GM19452 (cell line): Measurements from ENCODE around the gene DNAL1.
"Not testable (repeated sequence)": the region's sequence is repeated elsewhere in the genome, so short reads cannot be mapped to it uniquely, and the experiment has no call there.

Source experiments
- ATAC-seq: cut with Tn5 transposase; IDR thresholded peaks from one replicate; pipeline ENCODE4 v1.9.1; 2021; ENCODE audit not compliant: unreplicated experiment

The DNAL1 gene, protein sequence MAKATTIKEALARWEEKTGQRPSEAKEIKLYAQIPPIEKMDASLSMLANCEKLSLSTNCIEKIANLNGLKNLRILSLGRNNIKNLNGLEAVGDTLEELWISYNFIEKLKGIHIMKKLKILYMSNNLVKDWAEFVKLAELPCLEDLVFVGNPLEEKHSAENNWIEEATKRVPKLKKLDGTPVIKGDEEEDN

DNA sequence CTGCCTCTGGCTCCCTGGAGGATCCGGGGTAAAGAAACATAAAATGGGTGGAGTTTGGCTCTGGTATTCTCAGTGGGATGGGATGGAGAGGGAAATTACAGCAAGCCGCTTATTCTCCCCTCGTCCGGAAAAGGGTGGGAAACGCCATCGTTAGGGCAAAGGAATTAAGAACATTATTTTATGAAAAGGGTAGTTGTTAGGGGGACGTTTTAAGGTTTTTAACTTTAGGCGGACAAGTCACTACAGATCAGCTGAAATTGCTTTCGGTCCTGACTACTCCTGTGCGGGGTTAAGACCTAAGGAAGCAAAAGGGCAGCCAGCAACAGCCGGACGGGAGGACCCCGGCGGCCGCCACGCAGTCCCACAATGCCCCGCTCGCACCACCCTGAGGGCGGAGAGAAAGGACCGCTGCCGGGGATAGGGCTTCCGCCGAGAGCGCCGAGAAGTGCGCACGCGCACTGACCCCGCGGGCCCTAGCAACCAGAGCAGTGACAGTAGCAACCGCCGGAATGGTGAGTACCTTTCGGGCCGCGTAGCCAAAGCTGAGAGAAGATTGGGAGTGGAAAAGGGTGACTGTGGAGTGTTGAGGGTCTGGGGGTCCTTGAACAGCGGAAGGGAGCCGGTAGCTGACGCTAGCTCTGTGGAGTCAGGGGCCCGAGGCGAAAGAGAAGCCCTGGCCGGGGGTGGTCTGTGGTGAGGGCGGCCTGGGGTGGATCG is at the start of gene DNAL1:
Gene DNAL1 (plus strand): TSS at position 456 of the 717 bp plus-strand sequence. CDS start 54 bp downstream, at position 510.
- ATAC-seq = peak; percentile 97

DNA sequence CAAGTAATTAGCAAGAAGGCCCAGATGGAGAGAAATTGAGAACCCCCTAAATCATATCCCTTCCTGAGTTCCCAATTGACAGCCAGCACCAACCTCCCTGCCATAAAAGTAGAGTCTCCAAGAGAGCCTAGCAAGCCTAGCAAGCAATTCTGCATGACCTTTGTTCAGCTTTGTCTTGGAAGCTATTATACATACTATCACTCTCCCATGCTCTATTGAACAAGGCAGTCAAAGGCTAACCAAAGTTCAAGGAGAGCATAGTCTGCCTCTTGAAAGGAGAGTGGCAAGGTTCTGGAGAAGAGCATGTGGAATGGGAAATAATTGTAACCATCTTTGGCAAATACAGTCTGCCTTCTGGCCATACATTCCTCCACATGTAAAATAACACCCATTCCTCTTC is 45.3 kb upstream of the DNAL1 start:
- ATAC-seq = no peak

DNA sequence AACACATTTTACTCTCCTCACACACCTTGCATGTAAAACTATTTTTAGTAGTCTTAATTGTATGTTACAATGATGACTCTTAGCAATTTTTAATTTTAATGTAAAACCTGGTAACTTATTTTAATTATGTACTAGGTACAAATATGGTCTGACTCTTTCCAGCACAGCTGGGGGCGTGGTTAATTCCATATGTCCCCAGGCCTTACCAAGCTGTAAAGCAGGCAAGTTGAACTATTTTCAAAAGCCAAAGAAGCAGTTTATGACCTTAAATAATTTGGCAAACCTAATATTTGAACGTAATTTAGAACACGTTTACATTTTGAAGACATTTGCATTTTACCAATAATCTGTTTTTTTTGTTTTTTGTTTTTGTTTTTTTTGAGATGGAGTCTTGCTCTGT is 41.8 kb upstream of the DNAL1 start:
- ATAC-seq = no peak

DNA sequence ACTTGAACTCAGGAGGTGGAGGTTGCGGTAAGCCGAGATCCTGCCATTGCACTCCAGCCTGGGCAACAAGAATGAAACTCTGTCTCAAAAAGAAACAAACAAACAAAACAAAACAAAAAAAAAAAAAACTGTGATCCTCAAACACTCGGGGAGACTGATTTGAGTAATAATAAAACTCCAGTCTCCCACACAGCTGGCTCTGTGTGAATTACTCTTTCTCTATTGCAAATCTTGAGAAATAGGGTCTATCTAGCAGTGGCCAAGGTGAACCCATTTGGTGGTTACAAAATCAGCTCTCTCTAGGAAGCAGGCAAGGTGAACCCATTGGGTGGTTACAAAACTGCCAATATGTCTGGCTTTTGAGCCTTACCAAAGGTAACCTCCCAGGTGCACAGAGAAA is 38.5 kb upstream of the DNAL1 start:
- no peak for ATAC-seq

DNA sequence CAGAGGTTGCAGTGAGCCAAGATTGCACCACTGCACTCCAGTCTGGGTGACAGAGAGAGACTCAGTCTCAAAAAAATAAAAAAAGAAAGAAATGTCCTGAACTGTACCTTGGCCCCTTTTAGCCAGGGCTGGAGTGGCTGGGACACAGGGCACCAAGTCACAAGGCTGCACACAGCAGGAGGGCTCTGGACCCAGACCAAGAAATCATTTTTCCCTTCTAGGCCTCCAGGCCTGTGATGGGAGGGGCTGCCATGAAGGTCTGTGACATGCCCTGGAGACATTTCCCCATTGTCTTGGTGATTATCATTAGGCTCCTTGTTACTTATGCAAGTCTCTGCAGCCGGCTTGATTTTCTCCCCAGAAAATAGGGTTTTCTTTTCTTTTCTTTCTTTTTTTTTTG is 37.5 kb upstream of the DNAL1 start:
- ATAC-seq = no peak

DNA sequence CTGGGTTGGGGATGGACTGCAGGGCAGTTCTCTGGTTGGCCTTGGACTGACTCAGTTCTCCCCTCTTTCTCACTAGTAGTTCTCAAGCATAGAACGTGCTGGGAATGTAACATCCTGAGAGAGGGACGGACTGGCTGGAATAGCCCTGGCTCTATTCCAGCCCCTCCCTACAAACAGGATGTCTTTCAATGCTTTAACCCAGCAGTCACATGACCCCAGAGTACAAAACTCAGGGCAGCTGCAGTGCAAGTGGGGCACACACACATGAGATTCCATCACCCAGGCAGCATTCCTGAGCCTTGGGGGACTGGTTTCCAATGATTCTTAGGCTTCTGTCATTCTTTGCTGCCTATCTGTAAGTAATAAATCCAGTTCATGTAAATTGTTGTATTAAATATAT is 34.1 kb upstream of the DNAL1 start:
- ATAC-seq = no peak

DNA sequence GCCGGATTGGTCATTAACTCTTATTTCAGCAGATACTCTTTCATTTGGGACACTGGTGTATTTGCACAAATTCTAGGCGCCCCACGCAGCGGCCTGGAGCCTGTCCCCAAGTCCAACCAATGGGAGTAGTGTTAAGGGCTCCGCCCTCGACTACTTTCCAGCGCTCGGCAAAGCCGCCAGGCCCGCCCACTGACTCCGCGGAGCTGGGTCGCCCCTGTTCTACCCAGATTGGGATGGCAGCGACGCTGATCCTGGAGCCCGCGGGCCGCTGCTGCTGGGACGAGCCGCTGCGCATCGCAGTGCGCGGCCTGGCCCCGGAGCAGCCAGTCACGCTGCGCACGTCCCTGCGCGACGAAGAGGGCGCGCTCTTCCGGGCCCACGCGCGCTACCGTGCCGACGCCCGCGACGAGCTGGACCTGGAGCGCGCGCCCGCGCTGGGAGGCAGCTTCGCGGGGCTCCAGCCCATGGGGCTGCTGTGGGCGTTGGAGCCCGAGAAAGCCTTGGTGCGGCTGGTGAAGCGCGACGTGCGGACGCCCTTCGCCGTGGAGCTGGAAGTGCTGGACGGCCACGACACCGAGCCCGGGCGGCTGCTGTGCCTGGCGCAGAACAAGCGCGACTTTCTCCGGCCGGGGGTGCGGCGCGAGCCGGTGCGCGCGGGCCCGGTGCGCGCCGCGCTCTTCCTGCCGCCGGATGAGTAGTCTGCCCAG is 32.3 kb upstream of the DNAL1 start, which contains the start of gene ACOT6:
Gene ACOT6 (plus strand): TSS at position 179 of the 707 bp plus-strand sequence. CDS start 55 bp downstream, at position 234.
- peak; percentile 75 for ATAC-seq

DNA sequence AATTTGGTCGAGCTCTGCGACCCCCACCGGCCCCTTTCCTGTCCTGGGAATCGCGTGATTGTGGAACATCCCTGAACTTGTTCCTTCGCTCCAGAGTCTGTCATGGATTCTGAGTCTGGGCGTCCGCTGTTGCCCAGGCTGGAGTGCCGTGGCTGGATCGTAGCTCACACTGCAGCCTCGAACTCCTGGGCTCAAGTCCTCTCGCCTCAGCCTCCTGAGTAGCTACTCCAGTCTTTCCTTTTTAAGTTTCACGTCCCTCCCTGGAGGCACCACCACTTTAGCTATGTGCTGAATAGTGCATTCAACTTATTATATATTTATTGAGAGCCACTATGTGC is 31.8 kb upstream of the DNAL1 start:
- no peak for ATAC-seq

DNA sequence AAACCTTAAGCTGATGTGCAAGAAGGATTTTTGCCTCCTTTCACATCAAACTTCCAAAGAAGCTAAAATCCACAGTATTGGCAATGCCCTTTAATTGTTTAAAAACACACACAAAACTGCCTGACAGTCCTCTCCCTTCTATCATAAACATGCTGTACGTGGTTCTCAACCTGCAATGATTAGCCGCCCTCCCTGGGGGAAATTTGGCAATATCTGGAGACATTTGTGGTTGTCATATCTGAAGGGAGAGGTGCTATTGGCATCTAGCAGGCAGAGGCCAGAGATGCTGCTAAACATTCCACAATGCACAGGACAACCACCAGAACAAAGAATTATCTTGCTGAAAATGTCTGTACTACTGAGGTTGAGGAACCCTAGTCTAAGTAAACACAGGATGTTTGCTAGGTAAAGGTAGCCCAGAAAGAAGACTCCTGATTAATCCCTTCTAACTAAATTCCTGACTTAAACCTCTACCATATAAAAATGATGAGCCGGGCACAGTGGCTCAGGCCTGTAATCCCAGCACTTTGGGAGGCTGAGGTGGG is 31.3 kb upstream of the DNAL1 start:
- ATAC-seq = no peak

DNA sequence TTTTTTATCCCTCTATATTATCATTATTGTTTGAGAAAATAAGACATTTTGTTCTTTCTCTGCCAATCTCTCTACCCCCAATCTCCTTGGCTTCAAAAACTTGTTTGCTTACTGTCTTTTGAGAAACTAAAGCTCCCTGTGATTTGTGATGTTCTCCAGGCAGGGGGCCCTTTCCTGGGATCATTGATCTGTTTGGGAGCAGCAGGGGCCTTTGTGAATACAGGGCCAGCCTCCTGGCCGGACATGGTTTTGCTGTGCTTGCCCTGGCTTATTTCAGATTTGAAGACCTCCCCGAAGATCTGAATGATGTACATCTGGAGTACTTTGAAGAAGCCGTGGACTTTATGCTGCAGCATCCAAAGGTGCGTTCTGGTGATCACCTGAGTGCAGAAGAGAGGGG is 28.0 kb upstream of the DNAL1 start:
- no peak for ATAC-seq

DNA sequence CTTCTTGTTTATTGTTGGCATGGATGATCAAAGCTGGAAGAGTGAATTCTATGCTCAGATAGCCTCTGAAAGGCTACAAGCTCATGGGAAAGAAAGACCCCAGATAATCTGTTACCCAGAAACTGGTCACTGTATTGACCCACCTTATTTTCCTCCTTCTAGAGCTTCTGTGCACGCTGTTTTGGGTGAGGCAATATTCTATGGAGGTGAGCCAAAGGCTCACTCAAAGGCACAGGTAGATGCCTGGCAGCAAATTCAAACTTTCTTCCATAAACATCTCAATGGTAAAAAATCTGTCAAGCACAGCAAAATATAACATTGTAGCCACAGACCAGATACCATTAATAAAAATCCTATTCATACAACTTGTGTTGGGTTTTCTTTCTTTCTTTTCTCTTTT is 25.3 kb upstream of the DNAL1 start:
- ATAC-seq = no peak

DNA sequence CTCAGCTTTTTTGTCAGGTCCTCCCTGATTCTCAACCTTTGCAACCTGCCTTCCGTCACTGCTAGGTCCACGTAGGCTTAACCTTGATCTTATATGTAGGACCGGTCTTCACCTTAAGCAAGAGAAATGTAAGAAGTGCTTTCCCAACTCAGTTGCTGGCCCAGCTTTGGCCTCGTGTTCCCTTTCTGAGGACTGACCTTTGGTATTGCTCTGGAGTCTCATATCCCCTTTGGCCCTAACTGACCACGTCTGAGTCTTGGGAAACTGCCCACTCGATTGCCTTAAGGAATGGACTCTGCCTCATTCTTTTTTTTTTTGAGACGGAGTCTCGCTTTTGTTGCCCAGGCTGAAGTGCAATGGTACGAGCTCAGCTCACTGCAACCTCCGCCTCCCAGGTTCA is 24.5 kb upstream of the DNAL1 start:
- ATAC-seq = no peak

DNA sequence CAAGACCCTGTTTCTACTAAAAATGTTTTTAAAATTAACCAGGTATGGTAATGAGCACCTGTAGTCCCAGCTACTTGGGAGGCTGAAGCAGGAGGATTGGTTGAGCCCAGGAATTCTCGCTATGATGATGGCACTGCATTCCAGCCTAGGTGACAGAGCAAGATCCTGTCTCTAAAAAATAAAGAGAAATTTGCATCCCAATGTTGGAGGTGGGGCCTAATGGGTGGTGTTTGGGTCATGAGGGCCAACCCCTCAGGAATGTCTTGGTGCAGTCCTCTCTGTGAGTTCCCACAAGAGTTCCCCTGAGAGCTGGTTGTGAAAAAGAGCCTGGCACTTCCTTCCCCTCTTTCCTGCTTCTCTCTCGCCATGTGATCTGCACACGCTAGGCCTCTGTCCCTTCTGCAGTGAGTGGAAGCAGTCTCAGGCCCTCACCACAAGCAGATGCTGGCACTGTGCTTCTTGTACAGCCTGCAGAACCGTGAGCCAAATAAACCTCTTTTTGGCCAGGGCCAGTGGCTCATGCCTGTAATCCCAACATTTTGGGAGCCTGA is 21.2 kb upstream of the DNAL1 start:
- ATAC-seq = no peak

DNA sequence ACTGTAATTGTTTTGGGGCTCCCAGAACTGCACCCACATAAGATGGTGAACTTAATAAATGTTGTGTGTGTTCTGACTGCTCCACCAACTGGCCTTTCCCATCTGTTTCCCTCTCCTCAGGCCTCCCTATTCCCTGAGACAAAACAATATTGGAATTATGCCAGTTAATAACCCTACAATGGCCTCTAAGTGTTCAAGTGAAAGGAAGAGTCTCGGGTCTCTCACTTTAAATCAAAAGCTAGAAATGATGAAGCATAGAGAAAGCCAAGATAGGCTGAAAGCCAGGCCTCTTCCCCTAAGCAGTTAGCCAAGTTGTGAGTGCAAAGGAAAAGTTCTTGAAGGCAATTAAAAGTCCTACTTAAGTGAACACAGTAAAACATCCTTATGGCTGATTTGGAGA is 19.1 kb upstream of the DNAL1 start:
- ATAC-seq = no peak

DNA sequence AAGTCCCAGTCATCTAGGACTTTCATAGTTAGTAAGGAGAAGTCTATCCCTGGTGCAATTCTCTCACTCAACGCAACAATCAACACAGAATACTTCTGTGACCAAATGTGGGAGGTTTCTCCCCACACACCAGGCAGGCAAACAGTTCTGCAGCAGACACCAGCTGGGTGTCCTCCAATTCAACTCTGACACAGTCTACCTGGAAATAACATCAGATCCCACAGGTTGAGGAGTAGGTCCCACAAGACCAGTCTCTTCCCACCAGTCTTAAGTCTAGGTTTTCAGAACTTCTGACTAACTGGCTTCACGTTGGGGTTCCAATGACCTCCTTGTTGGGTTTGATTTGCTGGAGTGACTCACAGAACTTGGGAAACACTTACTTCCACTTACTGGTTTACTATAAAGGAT is 17.6 kb upstream of the DNAL1 start:
- ATAC-seq = no peak

DNA sequence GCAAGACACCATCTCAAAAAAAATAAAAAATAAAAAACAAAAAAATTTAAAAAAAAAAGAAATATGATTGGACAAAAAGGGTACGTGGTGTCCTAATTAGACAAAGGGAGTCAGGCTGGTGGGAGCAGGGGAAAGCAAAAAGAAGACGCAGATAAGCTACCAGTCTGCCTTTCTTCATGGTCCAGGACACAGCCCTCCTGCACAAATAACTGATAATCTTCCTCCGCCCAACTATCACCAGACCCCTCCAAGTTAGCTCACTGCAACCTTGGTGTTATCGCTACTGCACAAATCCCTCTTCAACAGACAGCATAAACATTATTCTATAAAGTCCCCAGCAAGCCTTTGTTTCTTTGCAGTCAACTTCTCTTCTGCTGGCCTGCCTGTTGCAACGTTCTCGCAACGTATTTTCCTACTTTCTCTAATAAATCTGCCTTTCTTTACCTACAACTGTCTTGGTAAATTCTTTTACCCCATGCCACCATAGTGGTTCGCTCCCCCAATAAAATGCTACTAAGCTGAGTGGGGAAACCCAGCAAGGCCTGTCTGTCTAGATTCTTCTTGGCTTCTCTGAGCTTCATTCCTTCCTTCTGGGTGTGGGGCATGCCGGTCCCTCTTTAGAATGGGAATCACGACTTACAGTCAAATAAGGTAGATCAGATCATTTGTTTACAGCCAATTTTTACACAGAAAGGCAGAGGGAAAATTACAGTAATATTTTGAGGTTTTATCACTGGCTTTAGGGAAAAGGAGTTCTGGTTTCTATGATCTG is 14.6 kb upstream of the DNAL1 start:
- no peak for ATAC-seq

DNA sequence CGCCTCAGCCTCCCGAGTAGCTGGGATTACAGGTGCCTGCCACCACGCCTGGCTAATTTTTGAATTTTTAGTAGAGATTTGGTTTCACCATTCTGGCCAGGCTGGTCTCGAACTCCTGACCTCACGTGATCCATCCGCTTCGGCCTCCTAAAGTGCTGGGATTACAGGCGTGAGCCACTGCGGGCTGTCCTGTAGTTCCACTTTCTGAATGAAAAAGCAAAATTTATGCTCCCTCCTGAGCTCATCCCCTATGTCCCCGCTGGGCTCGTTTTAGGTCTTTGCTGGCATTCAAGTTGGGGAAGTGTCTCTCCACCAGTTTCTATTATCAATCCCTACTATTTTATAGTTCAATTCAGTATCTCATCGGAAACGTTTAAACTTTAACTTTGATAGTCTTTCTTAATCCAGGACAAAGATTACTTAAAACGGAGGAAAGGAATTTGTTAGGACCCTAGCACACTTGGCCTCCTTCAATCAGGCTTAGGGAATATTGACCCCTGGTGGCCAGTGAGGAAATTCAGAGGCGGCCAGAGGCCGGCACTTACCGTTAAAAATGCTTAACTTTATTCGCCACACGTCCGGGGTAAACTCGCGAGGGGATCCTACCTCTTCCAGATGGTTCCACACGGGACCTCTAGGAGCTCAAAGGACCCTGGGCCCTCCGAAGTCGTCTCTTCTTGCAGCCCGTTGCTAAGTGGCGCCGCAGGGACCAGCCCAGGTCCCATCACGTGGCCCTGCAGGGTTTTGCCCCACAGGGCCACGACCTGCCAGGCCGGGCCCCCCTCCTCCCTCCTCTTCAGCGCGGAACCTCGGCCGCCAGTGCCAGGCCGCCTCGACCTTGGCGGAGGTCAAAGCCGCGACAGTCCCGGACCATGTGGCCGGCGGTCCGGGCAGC is 11.4 kb upstream of the DNAL1 start:
- no peak for ATAC-seq

DNA sequence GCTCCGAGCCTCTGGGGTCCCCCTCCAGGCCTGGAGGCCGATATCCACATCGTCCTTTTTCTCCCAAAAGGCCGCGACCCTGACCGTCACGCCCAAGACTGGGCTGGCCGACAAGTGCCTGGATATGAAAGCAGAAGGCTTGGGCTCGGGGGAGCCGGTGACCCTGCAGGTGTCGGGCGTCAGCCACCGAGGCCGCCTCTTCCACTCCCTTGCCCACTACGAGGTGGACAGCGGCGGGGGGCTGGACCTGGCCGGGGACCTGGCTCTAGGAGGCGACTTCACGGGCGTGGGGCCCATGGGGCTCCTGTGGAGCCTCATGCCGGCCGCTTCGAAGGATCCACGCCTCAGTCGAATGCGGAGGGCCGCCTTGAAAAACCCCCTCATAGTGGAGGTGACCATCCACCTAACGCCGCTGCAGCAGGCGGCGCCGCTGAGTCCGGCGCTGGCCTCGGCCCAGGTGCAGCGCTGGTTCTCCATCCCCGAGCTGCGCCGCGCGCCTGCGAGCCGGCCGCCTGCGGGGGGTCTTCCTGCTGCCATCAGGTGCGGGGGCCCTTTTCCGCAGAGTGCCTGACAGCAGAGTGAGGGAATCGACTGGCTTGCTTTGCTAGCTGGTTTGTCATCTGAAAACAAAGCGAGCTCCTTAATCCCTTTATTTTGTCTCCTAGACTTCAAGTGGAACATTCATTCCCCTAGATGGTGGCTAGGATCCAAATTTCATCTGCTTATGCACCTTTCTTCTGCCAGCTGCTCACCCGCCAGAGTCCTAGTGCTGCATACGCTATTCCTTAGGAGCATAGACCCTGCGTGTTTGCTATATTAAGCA is 10.6 kb upstream of the DNAL1 start:
- ATAC-seq = no peak

DNA sequence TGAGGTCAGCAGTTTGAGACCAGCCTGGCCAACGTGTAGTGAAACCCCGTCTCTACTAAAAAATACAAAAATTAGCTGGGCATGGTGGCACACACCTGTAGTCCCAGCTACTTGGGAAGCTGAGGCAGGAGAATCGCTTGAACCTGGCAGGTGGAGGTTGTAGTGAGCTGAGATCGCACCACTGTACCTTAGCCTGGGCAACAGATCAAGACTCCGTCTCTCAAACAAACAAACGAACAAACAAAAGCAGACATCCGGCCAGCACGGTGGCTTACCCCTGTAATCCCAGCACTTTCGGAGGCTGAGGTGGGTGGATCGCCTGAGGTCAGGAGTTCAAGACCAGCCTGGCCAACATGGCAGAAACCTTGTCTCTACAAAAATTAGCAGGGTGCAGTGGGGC is 8.4 kb upstream of the DNAL1 start:
- not testable (repeated sequence) for ATAC-seq
